Hepatocyte (in vitro differentiated cells): ENCODE results near the gene TRMO.

Experiments used
- EZH2 ChIP-seq: fragments of 200-600 bp; sonication (generic); IDR thresholded peaks from 2 replicates; pipeline ENCODE4 v1.6.1; 2016; ENCODE audit warnings: antibody characterized with exemption, mild to moderate bottlenecking, borderline replicate concordance
- TF ChIP-seq, protein P1 (sequence below): fragments of 200-600 bp; sonication (generic); IDR thresholded peaks from 2 replicates; pipeline ENCODE4 v1.5.1; 2016; ENCODE audit warnings: antibody characterized with exemption, mild to moderate bottlenecking; ENCODE audit not compliant: poor library complexity

GRCh38 chr9:97911970-97912369 is 10.3 kb downstream of the TRMO start:
- TF ChIP-seq, protein P1, sequence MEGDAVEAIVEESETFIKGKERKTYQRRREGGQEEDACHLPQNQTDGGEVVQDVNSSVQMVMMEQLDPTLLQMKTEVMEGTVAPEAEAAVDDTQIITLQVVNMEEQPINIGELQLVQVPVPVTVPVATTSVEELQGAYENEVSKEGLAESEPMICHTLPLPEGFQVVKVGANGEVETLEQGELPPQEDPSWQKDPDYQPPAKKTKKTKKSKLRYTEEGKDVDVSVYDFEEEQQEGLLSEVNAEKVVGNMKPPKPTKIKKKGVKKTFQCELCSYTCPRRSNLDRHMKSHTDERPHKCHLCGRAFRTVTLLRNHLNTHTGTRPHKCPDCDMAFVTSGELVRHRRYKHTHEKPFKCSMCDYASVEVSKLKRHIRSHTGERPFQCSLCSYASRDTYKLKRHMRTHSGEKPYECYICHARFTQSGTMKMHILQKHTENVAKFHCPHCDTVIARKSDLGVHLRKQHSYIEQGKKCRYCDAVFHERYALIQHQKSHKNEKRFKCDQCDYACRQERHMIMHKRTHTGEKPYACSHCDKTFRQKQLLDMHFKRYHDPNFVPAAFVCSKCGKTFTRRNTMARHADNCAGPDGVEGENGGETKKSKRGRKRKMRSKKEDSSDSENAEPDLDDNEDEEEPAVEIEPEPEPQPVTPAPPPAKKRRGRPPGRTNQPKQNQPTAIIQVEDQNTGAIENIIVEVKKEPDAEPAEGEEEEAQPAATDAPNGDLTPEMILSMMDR = no peak
- TF ChIP-seq EZH2 = no peak
